Cardiac muscle cell (in vitro differentiated cells and primary cell): ENCODE measurements around the gene RRAD. TPM values are rescaled to one million over a fixed set of nuclear protein-coding genes. Genes with fewer than 3 reads are reported as not detected.
A peak's percentile ranks its signal among the peaks of the same experiment; 100 is the strongest.

Experiments
- DNase-seq, 2 donors: peaks; one replicate each; pipeline versions ENCODE4 v3.0.0 to v3.0.0-alpha.2; 2010 to 2017; ENCODE audit warnings: low read depth in 1 of 2, low spot score in 1 of 2
- H3K27ac ChIP-seq: fragments of 200-600 bp; sonication (generic); 2 replicates; pipeline ENCODE4 v1.5.1; 2016
- H3K27me3 ChIP-seq: fragments of 200-600 bp; sonication (generic); 2 replicates; pipeline ENCODE4 v1.6.0; 2016; ENCODE audit warnings: control low read depth
- H3K36me3 ChIP-seq: fragments of 200-600 bp; sonication (generic); 2 replicates; pipeline ENCODE4 v1.5.1; 2016; ENCODE audit warnings: control low read depth
- H3K4me1 ChIP-seq: fragments of 200-600 bp; sonication (generic); 2 replicates; pipeline ENCODE4 v1.8.1; 2017; ENCODE audit warnings: low read depth, mild to moderate bottlenecking, mixed run types
- H3K4me3 ChIP-seq: fragments of 200-600 bp; sonication (generic); 2 replicates; pipeline ENCODE4 v1.5.1; 2016; ENCODE audit warnings: mild to moderate bottlenecking
- H3K9me3 ChIP-seq: fragments of 200-600 bp; sonication (generic); 2 replicates; pipeline ENCODE4 v1.5.1; 2017; ENCODE audit warnings: low read depth, mild to moderate bottlenecking, control low read depth
- polyA plus RNA-seq: library from polyadenylated mRNA; unstranded; fragments of >200 nt; fragmentation: Nextera tagmentation; extraction: Ambion mirVana; gene quantifications from 2 replicates; pipeline ENCODE4 v1.2.1, GENCODE V29; 2016
- total RNA-seq: library from RNA; depleted of rRNA; stranded (reverse); fragments of >200 nt; gene quantifications from 2 replicates; pipeline ENCODE4 v1.2.3, GENCODE V29; 2016
- TF ChIP-seq, protein P1 (sequence below): IDR thresholded peaks from 2 replicates; pipeline ENCODE4 v1.5.1; 2012; ENCODE audit warnings: low read depth, mild to moderate bottlenecking, low read length

The RRAD gene
- total and polyA plus RNA-seq, 2 experiments from 2014 or later, result 73.8 to 246 TPM

GRCh38 chr16:66923866-66924265, 1.5 kb downstream of the RRAD start:
- peak overlapping the region; percentile 92 for H3K4me3 ChIP-seq
- H3K27me3 ChIP-seq, result no peaks in the 10 kb centered on the region
- no peaks in the 10 kb centered on the region for H3K36me3 ChIP-seq
- DNase-seq, result no peak
- H3K4me1 ChIP-seq, result peaks cover 55% of the 10 kb centered on the region
- H3K27ac ChIP-seq, result peak overlapping the region; percentile 27
- TF ChIP-seq, protein P1, sequence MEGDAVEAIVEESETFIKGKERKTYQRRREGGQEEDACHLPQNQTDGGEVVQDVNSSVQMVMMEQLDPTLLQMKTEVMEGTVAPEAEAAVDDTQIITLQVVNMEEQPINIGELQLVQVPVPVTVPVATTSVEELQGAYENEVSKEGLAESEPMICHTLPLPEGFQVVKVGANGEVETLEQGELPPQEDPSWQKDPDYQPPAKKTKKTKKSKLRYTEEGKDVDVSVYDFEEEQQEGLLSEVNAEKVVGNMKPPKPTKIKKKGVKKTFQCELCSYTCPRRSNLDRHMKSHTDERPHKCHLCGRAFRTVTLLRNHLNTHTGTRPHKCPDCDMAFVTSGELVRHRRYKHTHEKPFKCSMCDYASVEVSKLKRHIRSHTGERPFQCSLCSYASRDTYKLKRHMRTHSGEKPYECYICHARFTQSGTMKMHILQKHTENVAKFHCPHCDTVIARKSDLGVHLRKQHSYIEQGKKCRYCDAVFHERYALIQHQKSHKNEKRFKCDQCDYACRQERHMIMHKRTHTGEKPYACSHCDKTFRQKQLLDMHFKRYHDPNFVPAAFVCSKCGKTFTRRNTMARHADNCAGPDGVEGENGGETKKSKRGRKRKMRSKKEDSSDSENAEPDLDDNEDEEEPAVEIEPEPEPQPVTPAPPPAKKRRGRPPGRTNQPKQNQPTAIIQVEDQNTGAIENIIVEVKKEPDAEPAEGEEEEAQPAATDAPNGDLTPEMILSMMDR, result no peak
- no peaks in the 10 kb centered on the region for H3K9me3 ChIP-seq

DNA sequence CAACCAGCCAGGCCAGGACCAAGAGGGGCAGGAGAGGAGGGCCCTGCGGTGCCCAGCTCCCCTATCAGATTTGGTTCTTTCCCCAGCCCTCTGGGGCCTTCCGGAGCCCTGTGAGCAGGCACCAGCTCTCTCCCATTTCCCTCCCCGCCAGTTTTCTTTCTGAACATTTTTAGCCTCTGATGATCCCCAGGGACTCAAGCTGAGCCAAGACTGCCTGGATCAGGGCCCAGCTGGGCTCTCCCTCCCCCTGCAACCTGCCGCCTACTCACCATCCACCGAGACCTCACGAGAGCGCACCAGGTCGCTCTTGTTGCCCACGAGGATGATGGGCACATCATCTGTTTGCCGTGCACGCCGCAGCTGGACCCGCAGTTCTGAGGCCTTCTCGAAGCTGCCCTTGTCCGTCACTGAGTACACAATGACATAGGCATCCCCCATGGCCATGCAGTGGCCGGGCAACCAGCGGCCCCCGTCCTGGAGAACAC, 2.0 kb downstream of the RRAD start:
- Histone ChIP-seq H3K36me3 (no peaks in the 10 kb centered on the region), H3K4me1 (peaks cover 58% of the 10 kb centered on the region), H3K27me3 (no peaks in the 10 kb centered on the region), H3K9me3 (no peaks in the 10 kb centered on the region), H3K4me3 (peak overlapping the region; percentile 92), H3K27ac (peak overlapping the region; percentile 14)
- DNase-seq, result peak in 1 of 2 donors; percentile 83
- TF ChIP-seq, protein P1, result no peak

DNA sequence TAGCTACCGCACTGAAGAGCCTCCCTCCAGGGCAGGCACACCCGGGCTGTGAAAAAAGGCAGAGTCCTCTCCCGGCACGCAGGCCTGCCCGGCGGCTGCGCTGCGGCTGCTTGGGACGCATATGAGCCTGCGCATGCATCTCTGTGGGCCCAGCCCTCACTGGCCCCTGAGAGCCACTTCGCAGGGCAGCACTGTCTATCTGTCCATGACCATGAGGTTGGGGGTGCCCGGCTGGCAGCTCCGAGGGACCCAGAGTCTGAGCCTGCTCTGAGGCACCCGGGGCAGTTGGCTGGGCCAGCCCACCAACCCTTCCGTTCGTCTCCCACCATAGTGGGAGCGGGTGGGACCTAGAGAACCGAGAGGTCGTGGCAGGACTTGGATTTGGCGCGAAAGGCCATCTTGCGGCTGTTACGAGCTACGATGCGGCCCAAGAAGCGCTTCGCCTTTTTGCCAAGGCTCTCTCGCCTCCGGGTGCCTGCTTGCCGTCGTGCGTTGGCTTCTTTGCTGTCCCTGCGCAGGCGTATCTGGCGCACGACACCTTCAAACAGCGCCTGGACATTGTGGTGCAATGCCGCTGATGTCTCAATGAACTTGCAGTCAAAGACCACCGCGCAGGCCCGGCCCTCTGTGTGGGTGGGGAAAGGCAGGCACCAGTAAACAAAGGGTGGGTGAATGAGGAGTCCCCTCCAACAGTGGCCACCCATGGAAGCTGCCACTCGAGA, 3.4 kb downstream of the RRAD start:
- H3K9me3 ChIP-seq, result no peaks in the 10 kb centered on the region
- H3K36me3 ChIP-seq, result no peaks in the 10 kb centered on the region
- peaks cover 51% of the 10 kb centered on the region for H3K4me1 ChIP-seq
- no peak for DNase-seq
- no peak overlapping the region for H3K4me3 ChIP-seq
- peak overlapping the region; percentile 61 for H3K27ac ChIP-seq
- H3K27me3 ChIP-seq, result no peaks in the 10 kb centered on the region
- TF ChIP-seq, protein P1, result no peak

DNA sequence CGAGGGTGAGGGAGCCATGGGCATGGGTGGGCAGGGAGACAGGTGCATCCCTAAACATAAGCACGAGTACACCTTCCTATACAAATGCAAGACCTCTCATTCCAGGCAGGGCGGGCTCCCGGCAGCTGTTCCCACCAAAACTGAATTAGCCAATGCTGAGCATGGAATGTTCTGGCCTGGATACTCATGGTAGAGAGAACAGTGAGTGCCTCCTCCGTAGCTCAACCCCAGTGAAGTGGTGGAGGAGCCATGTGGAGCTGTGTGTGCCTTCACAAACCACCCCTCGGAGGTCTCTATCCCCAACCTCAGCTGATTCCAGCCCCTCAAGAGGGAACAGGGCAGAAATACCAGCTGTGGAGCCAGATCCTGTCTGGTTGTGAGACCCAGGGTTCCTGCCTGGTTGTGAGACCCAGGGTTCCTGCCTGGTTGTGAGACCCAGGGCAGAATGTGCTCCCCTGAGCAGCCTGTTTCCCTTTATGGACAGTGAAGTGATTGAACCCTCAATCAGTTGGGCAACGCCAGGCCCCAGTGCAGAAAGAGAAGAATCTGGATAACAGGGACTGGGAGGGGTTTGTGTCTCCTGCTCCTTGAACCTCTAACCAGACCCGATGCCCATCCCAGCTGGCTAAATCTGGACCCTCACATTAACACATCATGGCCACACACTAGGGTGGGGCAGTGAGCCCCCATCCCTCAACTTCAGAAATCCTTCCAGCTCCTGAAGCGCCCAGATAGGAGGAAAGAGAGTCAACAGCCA, 4.2 kb downstream of the RRAD start:
- no peaks in the 10 kb centered on the region for H3K27me3 ChIP-seq
- peaks cover 43% of the 10 kb centered on the region for H3K4me1 ChIP-seq

DNA sequence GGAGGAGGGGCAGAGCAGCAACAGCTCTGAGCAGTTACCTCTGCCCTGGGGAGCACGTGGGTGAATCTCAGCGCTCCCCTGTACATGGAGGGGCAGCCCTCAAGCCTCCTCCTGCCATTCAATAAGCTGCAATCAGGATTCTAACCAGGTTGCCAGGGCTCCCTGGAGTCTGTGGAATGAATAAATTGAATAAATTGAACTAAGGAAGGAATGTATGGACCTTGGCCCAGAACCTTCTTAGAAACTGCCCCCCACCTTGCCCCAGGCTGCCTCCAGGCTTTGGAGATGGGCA, 5.1 kb downstream of the RRAD start:
- no peaks in the 10 kb centered on the region for H3K27me3 ChIP-seq
- TF ChIP-seq, protein P1, result no peak
- DNase-seq, result peak in 1 of 2 donors; percentile 24
- H3K27ac ChIP-seq, result peak overlapping the region; percentile 61
- no peaks in the 10 kb centered on the region for H3K9me3 ChIP-seq
- no peak overlapping the region for H3K4me3 ChIP-seq
- peaks cover 37% of the 10 kb centered on the region for H3K4me1 ChIP-seq
- H3K36me3 ChIP-seq, result no peaks in the 10 kb centered on the region

More for the DNA sequence above, 4.2 kb downstream of the RRAD start:
- peak overlapping the region; percentile 61 for H3K27ac ChIP-seq
- H3K9me3 ChIP-seq, result no peaks in the 10 kb centered on the region
- DNase-seq, result no peak
- H3K4me3 ChIP-seq, result no peak overlapping the region
- no peaks in the 10 kb centered on the region for H3K36me3 ChIP-seq
- TF ChIP-seq, protein P1, result no peak
